GM06990 (cell line): ENCODE data around the gene TMEM167A.

Experiments used
- DNase-seq: peaks from one replicate; pipeline ENCODE4 v3.0.0-alpha.2; 2011; ENCODE audit not compliant: insufficient read length; ENCODE audit errors: extremely low read depth
- H3K27me3 ChIP-seq: replicated peaks from 2 replicates; pipeline ENCODE4 v1.6.0; 2011; ENCODE audit warnings: low read length; ENCODE audit not compliant: control insufficient read depth, insufficient read depth
- H3K36me3 ChIP-seq: 2 replicates; pipeline ENCODE4 v1.5.1; 2011; ENCODE audit warnings: low read length; ENCODE audit not compliant: control insufficient read depth, insufficient read depth
- H3K4me3 ChIP-seq: replicated peaks from 2 replicates; pipeline ENCODE4 v1.5.1; 2011; ENCODE audit warnings: low read depth, mild to moderate bottlenecking, control low read depth, low read length
- TF ChIP-seq, protein P1 (sequence below): IDR thresholded peaks from 2 replicates; pipeline ENCODE4 v1.5.1; 2011; ENCODE audit warnings: low read length, control low read depth, mild to moderate bottlenecking, inconsistent platforms; ENCODE audit not compliant: insufficient read depth, poor library complexity, severe bottlenecking

The TMEM167A gene

DNA sequence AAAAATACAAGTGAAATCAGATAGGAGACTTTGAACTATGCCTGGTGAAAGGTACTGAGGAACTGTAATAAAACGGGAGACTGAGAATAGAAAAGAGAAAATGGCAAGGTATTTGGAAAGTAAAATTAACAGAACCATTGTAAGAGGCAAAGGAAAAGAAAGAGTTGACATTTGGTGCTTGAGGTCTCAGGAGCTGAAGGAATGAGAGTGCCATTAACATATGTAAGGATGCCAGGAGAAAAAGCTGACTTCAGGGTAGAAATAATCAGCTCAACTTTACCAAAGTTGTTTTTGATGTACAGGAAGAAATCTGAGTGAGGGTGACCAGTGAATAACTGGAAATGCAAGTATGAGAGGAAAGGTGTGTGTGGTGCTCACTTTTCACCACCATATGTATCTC is 69.4 kb downstream of the TMEM167A start:
- H3K27me3 ChIP-seq: no peaks in the 10 kb centered on the region
- TF ChIP-seq, protein P1, sequence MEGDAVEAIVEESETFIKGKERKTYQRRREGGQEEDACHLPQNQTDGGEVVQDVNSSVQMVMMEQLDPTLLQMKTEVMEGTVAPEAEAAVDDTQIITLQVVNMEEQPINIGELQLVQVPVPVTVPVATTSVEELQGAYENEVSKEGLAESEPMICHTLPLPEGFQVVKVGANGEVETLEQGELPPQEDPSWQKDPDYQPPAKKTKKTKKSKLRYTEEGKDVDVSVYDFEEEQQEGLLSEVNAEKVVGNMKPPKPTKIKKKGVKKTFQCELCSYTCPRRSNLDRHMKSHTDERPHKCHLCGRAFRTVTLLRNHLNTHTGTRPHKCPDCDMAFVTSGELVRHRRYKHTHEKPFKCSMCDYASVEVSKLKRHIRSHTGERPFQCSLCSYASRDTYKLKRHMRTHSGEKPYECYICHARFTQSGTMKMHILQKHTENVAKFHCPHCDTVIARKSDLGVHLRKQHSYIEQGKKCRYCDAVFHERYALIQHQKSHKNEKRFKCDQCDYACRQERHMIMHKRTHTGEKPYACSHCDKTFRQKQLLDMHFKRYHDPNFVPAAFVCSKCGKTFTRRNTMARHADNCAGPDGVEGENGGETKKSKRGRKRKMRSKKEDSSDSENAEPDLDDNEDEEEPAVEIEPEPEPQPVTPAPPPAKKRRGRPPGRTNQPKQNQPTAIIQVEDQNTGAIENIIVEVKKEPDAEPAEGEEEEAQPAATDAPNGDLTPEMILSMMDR: no peak
- DNase-seq: no peak
- H3K36me3 ChIP-seq: no peaks in the 10 kb centered on the region
- H3K4me3 ChIP-seq: no peak overlapping the region

DNA sequence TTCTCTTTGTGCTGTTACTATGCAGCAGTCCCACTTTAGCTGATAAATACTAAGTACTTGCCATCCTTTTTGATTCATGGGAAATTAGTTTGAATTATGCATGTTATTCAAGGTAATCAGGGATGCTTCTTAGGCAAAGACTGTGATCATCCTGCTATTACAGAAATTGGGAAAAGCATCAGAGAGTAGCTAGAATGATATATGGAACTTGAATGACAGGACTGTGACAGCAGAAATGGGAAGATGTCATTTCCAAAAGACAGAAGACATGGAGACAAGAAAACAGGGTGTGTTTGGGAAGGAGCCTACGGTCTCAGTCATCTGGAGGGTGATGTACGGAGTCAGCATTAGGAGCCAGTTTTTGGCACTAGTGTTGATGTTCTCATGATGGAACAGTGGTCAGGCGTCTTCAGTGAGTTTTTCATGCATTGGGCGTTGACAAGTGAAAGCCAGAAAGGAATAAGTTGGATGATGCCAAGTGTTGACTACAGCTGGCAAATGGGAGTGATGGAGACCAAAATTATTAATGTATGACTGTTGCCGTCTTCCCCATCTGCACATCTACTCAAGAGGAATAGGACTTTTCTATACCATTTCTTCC is 70.4 kb downstream of the TMEM167A start:
- TF ChIP-seq, protein P1: no peak
- H3K4me3 ChIP-seq: no peak overlapping the region
- no peak for DNase-seq
- no peaks in the 10 kb centered on the region for H3K27me3 ChIP-seq
- no peaks in the 10 kb centered on the region for H3K36me3 ChIP-seq

DNA sequence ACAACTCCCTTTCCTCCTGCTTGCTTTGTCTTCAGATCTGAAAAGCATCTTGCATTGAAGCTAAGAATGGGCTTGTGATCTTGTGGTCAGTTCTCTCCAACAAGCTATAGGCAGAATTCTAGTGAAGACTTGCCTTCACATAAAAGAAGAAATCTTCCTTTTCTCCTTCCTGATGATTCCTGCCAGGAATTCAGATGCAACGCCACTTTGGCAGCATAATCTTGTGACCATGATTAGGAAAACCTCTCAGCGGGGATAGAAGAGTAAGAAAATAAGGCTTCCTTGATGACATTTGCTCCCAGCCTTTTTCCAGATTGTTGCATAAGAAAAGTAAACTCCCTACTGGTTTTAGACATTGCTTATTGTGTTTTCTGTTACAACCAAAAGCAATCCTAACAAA is 73.4 kb downstream of the TMEM167A start:
- H3K27me3 ChIP-seq: no peaks in the 10 kb centered on the region
- TF ChIP-seq, protein P1: no peak
- H3K4me3 ChIP-seq: no peak overlapping the region
- no peak for DNase-seq
- H3K36me3 ChIP-seq: no peaks in the 10 kb centered on the region
